Measurements from ENCODE around the gene FLT4. TPM values are rescaled to one million over a fixed set of nuclear protein-coding genes. Genes with fewer than 3 reads are reported as not detected.

Gene FLT4
- total and polyA plus RNA-seq, 8 donors, result 0.79 to 6.8 (median 2.1) TPM

DNA sequence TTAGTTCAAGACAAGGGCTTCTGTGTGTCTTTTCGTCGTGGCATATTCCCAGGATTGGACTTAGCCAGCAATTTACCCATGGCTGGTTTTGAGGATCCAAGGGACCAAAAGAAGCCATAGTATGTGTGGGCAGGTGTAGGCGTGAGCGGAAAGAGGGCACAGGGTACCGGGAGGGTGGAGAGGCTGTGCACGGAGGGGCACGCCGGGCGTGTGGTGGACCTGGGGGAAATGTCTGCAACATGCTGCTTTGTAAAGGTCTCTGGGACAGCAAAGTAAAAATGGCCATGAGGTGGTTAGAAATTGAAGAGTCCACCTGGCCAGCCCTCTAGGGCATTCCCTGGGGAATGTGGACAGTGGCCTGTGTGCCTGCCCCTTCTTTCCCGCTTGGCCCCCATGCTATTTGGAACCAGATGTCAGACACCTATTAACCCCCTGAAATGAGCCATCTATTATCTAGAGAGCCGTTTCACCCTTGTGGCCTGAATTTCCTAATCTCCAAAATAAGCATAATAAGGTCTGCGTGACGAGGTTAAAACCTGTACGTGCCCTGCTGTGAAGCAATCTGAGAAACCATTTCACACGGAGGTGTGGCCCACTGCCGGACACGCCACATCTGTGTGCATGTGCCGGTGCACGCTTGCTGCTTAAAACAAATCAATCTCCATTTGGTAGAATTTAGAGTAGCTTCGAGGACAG is 5.1 kb downstream of the FLT4 start:
- DNase-seq (no peak), ATAC-seq (no peak), FAIRE-seq (no peak)
- intact Hi-C loops (cut with DNase I), result no loop called here
- Histone ChIP-seq H3K27ac (no peak overlapping the region), H3K36me3 (no peaks in the 10 kb centered on the region), H3K27me3 (peaks cover 0 to 7% (median 0%) of the 10 kb centered on the region in 4 donors), H3K4me1 (no peaks in the 10 kb centered on the region), H3K4me3 (no peak overlapping the region), H3K9me3 (no peaks in the 10 kb centered on the region)
- TF ChIP-seq, protein P1, sequence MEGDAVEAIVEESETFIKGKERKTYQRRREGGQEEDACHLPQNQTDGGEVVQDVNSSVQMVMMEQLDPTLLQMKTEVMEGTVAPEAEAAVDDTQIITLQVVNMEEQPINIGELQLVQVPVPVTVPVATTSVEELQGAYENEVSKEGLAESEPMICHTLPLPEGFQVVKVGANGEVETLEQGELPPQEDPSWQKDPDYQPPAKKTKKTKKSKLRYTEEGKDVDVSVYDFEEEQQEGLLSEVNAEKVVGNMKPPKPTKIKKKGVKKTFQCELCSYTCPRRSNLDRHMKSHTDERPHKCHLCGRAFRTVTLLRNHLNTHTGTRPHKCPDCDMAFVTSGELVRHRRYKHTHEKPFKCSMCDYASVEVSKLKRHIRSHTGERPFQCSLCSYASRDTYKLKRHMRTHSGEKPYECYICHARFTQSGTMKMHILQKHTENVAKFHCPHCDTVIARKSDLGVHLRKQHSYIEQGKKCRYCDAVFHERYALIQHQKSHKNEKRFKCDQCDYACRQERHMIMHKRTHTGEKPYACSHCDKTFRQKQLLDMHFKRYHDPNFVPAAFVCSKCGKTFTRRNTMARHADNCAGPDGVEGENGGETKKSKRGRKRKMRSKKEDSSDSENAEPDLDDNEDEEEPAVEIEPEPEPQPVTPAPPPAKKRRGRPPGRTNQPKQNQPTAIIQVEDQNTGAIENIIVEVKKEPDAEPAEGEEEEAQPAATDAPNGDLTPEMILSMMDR (IDR thresholded peaks at IDR 0.05), result no peak
- WGBS, 2 donors, result 59 to 70% methylated on average over 20 of the region's 20 CpGs

DNA sequence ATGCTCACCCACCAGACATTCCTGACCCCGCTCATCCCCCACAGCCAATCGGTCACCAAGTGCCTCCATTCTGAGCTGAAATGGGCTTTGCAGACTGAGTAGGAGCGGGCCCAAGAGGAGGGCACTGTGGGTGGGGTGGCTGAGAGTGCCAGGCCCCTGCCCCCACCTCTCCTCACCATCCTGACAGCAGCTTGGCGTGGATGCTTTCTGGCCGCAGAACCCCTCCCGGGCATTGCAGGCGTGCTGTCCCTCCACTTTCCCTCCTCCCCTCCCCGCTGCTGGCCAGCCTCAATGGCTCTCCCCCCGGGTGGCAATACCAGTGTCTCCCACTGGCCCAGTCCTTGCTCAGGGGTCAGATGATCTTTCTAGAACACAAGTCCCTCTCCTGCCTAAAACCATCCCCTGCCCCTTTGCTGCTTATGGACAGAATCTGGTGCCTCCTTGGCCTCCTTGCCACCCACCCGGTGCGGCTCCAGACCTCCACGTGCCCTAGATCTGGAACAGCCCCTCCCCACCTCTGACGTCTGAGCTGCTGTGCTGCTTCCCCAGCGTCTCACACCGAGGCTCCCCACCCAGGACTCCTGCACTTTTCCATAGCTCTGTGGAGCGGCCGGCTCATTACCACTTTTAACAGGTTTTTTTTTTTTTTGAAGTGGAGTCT is 6.1 kb downstream of the FLT4 start:
- no peak for FAIRE-seq
- peak in 1 of 6 donors; percentile 8 for DNase-seq
- H3K9me3 ChIP-seq, result no peaks in the 10 kb centered on the region
- H3K27ac ChIP-seq, result no peak overlapping the region
- H3K4me3 ChIP-seq, result no peak overlapping the region
- no peak for ATAC-seq
- H3K36me3 ChIP-seq, result no peaks in the 10 kb centered on the region
- intact Hi-C loops (cut with DNase I), result no loop called here
- no peaks in the 10 kb centered on the region for H3K27me3 ChIP-seq
- H3K4me1 ChIP-seq, result no peaks in the 10 kb centered on the region
- 43 to 44% methylated on average over 17 of the region's 17 CpGs for WGBS, 2 donors
- TF ChIP-seq, protein P1 (IDR thresholded peaks at IDR 0.05), result no peak

DNA sequence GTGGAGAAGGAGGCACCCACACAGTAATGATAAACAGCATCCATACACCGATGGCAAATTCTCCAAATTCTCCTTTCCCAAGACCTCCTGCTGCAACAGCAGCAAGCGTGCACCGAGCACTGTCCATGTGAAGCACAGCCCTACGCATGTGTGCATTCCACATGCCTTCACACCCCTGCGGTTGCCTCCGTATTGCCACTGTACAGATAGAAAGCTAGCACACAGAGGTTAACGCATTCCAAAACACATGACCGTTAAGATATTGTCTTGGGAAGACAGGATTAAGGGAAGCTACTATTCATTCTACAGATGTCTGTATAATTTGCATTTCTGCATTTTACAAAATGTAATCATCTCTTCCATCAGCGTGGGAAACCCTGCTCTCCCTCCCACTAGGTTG is 6.6 kb downstream of the FLT4 start:
- no peak overlapping the region for H3K27ac ChIP-seq
- intact Hi-C loops (cut with DNase I), result no loop called here
- no peaks in the 10 kb centered on the region for H3K27me3 ChIP-seq
- H3K4me1 ChIP-seq, result no peaks in the 10 kb centered on the region
- ATAC-seq, result no peak
- no peak overlapping the region for H3K4me3 ChIP-seq
- TF ChIP-seq, protein P1 (IDR thresholded peaks at IDR 0.05), result no peak
- no peak for FAIRE-seq
- no peaks in the 10 kb centered on the region for H3K9me3 ChIP-seq
- H3K36me3 ChIP-seq, result no peaks in the 10 kb centered on the region
- 66 to 75% methylated on average over 9 of the region's 9 CpGs for WGBS, 2 donors
- no peak for DNase-seq

DNA sequence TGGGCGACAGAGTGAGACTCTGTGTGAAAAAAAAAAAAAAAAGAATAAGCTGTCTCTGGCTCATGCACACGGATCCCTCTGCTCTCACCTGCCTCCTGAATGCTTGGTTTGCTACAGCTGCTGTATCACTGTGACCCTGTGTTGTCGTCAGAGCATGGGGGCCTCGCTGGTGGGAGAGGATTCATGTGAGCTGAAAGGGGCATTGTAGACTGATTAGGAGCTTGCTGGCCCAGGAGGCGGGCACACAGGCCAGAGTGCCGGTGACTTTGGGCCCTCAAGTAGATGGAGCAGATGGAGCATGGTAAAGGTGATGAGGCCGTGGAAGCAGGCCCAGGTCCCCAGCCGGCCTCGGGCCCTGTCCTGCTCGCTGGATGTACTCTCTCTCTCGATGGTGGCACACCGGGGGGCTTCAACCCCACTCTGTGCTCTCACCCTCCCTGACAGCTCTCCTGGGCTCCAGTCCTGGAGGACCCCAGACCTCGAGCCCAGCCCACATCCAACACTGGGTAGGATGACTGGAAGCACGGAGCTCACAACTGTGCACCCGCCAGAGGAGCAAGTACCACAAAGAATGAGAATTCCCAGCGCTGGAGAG is 7.1 kb downstream of the FLT4 start:
- H3K36me3 ChIP-seq, result no peaks in the 10 kb centered on the region
- TF ChIP-seq, protein P1 (IDR thresholded peaks at IDR 0.05), result no peak
- no peak overlapping the region for H3K4me3 ChIP-seq
- 69 to 74% methylated on average over 15 to 16 of the region's 16 CpGs for WGBS, 2 donors
- intact Hi-C loops (cut with DNase I), result no loop called here
- H3K9me3 ChIP-seq, result no peaks in the 10 kb centered on the region
- ATAC-seq, result no peak
- no peaks in the 10 kb centered on the region for H3K27me3 ChIP-seq
- no peak overlapping the region for H3K27ac ChIP-seq
- peak in 1 of 6 donors; percentile 5 for DNase-seq
- no peak for FAIRE-seq
- no peaks in the 10 kb centered on the region for H3K4me1 ChIP-seq

DNA sequence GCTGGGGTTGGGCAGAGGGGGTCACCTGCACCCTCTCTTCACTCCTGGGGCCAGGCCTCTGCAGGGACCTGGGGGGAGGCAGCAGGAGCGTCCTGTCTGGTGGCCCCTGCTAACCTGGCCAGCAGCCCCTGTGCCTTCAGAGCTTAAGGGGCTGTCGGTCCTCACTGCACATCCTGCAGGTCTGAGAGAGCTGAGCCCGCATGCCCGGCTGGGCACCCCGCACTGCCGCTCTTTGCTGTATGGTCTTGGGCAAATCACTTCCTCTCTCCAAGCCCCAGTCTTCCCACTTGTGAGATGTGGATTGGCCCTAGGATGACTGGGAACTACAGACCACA is 7.9 kb downstream of the FLT4 start:
- ATAC-seq (no peak), FAIRE-seq (no peak), DNase-seq (no peak)
- Histone ChIP-seq H3K4me1 (no peaks in the 10 kb centered on the region), H3K27me3 (no peaks in the 10 kb centered on the region), H3K9me3 (no peaks in the 10 kb centered on the region), H3K36me3 (no peaks in the 10 kb centered on the region), H3K27ac (no peak overlapping the region), H3K4me3 (no peak overlapping the region)
- intact Hi-C loops (cut with DNase I), result no loop called here
- TF ChIP-seq, protein P1 (IDR thresholded peaks at IDR 0.05), result no peak
- 81 to 84% methylated on average over 6 of the region's 6 CpGs for WGBS, 2 donors

All from pancreas (tissue), 10 donors.